ENCODE data around the gene DDN.

The DDN gene

DNA sequence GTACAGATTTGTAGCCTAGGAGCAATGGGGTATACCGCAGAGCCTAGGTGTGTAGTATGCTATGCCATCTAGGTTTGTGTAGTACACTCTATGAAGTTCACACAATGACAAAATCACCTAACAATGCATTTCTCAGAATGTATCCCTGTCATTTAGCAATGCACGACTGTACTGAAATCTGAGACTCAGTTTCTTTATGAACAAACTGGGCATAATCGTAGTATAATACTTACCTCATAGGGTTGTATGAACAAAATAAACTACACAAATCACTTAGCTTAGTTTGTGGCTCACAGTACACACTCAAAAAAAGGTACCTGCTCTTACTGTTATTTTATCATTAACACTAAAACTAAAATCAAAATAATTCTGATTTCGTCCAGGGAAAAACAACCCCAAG lies 26.3 kb upstream of the DDN start:
- H3K27me3 ChIP-seq (ENCODE audit: insufficient read depth, insufficient read length), result no peaks in the 10 kb centered on the region

DNA sequence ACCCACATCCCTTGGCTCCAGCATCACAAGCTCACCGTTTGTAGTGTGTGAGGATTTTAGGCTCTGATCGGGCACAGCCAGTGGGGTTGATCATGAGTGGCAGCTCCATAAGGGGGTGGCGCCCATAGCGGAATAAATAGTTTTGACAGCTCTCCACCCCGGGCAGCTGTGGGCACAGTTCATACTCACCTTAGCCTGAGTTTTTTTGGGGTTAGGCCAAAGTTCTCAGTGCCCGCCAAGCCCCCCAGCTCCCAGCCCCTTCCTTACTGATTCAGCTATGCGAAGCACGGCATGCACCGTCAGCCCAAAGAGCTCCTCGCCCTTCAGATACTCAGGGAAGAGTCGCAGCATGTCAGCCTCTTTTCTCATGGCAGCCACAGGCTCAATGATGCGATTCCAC lies 25.4 kb upstream of the DDN start:
- peaks cover 90% of the 10 kb centered on the region for H3K36me3 ChIP-seq (ENCODE audit: insufficient read depth, insufficient read length, low read length)

More for the DNA sequence above, 26.3 kb upstream of the DDN start:
- peaks cover 99% of the 10 kb centered on the region for H3K36me3 ChIP-seq (ENCODE audit: insufficient read depth, insufficient read length, low read length)
- H3K9ac ChIP-seq (ENCODE audit: insufficient read length, low read depth), result no peak overlapping the region
- no peaks in the 10 kb centered on the region for H3K4me1 ChIP-seq (ENCODE audit: insufficient read depth, insufficient read length)
- no peaks in the 10 kb centered on the region for H3K9me3 ChIP-seq (ENCODE audit: insufficient read depth, low read length)
- H3K4me3 ChIP-seq (ENCODE audit: insufficient read length, low read depth), result no peak overlapping the region
- DNase-seq (ENCODE audit: low read depth, low spot score), result no peak
- TF ChIP-seq YY1 (IDR thresholded peaks at IDR 0.05; ENCODE audit: insufficient read depth, insufficient read length) (no peak), SUZ12 (IDR thresholded peaks at IDR 0.05; ENCODE audit: extremely low read depth, insufficient read depth, insufficient read length) (no peak), ZNF274 (IDR thresholded peaks at IDR 0.05; ENCODE audit: low read depth, low read length) (no peak)

DNA sequence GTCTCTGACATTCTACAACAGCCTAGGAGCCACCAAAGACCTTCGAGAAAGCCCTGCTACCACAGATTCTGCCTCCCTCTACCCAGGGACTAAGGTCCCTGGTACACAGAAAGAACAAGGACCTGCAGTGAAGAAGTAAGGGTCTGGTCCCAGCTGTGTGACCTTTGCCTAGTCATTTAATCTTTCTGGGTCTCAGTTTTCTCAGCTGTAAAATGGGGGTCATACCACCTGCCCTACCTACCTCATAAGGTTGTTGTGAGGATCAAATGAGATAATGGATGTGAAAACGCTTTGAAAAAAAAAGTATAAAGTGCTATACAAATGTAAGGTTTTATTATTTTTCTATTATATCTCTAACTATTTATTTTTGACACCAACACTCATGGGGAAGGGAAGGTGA lies 24.6 kb upstream of the DDN start:
- H3K4me3 ChIP-seq (ENCODE audit: insufficient read length, low read depth), result no peak overlapping the region
- H3K4me1 ChIP-seq (ENCODE audit: insufficient read depth, insufficient read length), result no peaks in the 10 kb centered on the region
- H3K9me3 ChIP-seq (ENCODE audit: insufficient read depth, low read length), result no peaks in the 10 kb centered on the region
- peaks cover 83% of the 10 kb centered on the region for H3K36me3 ChIP-seq (ENCODE audit: insufficient read depth, insufficient read length, low read length)
- H3K27me3 ChIP-seq (ENCODE audit: insufficient read depth, insufficient read length), result no peaks in the 10 kb centered on the region
- TF ChIP-seq YY1 (IDR thresholded peaks at IDR 0.05; ENCODE audit: insufficient read depth, insufficient read length) (no peak), SUZ12 (IDR thresholded peaks at IDR 0.05; ENCODE audit: extremely low read depth, insufficient read depth, insufficient read length) (no peak), ZNF274 (IDR thresholded peaks at IDR 0.05; ENCODE audit: low read depth, low read length) (no peak)
- no peak overlapping the region for H3K9ac ChIP-seq (ENCODE audit: insufficient read length, low read depth)
- DNase-seq (ENCODE audit: low read depth, low spot score), result no peak

More for the DNA sequence above, 25.4 kb upstream of the DDN start:
- no peak for DNase-seq (ENCODE audit: low read depth, low spot score)
- no peaks in the 10 kb centered on the region for H3K9me3 ChIP-seq (ENCODE audit: insufficient read depth, low read length)
- no peaks in the 10 kb centered on the region for H3K27me3 ChIP-seq (ENCODE audit: insufficient read depth, insufficient read length)
- no peaks in the 10 kb centered on the region for H3K4me1 ChIP-seq (ENCODE audit: insufficient read depth, insufficient read length)
- H3K4me3 ChIP-seq (ENCODE audit: insufficient read length, low read depth), result no peak overlapping the region
- H3K9ac ChIP-seq (ENCODE audit: insufficient read length, low read depth), result no peak overlapping the region
- TF ChIP-seq SUZ12 (IDR thresholded peaks at IDR 0.05; ENCODE audit: extremely low read depth, insufficient read depth, insufficient read length) (no peak), ZNF274 (IDR thresholded peaks at IDR 0.05; ENCODE audit: low read depth, low read length) (no peak), YY1 (IDR thresholded peaks at IDR 0.05; ENCODE audit: insufficient read depth, insufficient read length) (no peak)

DNA sequence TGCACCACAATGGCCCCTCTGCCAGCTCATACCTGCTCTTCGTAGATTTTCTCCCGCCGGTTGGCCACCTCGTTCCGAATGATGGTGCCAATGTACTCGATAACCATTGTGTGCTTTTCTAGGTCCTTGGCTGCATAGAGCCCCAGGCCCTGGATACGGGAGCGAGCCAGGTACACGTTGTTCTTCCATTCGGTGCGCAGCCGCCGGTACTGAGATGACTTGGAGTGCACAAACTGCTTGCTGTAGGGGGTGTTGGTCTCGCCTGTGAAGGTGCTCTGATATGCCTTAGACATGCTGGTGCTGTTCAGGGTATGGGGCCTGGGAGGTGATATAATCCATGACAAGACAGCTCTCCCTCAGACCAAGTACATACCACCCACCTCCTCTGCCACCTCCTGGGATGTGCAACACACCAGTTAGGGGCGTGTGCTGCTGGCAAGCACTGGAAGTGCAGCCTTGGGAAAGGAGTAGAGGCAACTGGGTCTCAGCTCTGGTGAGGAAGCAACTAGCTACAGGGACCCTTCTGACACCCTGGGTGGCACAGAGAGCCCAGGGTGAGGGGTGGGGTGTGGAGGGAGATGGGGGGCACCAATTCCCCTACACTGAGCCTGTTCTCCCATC lies 23.5 kb upstream of the DDN start:
- H3K4me3 ChIP-seq (ENCODE audit: insufficient read length, low read depth), result no peak overlapping the region
- no peak for DNase-seq (ENCODE audit: low read depth, low spot score)
- no peaks in the 10 kb centered on the region for H3K4me1 ChIP-seq (ENCODE audit: insufficient read depth, insufficient read length)
- no peaks in the 10 kb centered on the region for H3K27me3 ChIP-seq (ENCODE audit: insufficient read depth, insufficient read length)
- no peaks in the 10 kb centered on the region for H3K9me3 ChIP-seq (ENCODE audit: insufficient read depth, low read length)
- H3K36me3 ChIP-seq (ENCODE audit: insufficient read depth, insufficient read length, low read length), result peaks cover 71% of the 10 kb centered on the region
- no peak overlapping the region for H3K9ac ChIP-seq (ENCODE audit: insufficient read length, low read depth)
- TF ChIP-seq SUZ12 (IDR thresholded peaks at IDR 0.05; ENCODE audit: extremely low read depth, insufficient read depth, insufficient read length), result no peak
- TF ChIP-seq YY1 (IDR thresholded peaks at IDR 0.05; ENCODE audit: insufficient read depth, insufficient read length), result no peak
- TF ChIP-seq ZNF274 (IDR thresholded peaks at IDR 0.05; ENCODE audit: low read depth, low read length), result no peak

DNA sequence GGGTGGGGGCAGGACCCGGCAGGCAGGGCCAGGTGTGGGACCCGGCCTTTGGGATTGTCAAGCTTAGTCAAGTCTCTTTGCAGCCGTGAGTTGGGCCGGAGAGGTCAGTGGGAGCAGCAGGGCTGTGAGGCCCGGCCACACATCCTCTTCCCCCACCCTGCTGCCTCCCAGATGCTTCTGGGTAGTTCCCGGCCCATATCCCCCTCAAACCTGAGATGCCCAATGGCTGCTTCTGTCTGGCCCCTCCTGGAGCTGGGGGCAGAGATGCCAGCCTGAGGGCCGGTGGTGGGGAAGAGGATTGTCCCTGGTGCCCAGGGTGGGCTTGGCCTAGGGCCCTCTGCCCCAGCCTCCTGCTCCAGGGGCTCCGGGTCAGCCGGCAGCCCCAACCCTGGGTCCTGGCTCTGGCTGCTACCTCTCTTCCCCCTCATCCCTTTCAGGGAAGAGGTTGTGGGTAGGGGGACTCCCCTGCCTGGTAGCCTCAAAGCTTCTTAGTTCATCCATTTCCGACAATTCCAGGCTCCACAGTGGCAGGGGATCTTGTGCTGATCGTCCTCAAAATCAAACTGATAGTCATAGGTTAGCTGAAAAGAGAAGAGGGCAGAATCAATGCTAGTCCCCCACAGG lies 22.2 kb upstream of the DDN start:
- H3K4me1 ChIP-seq (ENCODE audit: insufficient read depth, insufficient read length), result no peaks in the 10 kb centered on the region
- H3K27me3 ChIP-seq (ENCODE audit: insufficient read depth, insufficient read length), result no peaks in the 10 kb centered on the region
- H3K9me3 ChIP-seq (ENCODE audit: insufficient read depth, low read length), result no peaks in the 10 kb centered on the region
- H3K36me3 ChIP-seq (ENCODE audit: insufficient read depth, insufficient read length, low read length), result peaks cover 59% of the 10 kb centered on the region
- H3K9ac ChIP-seq (ENCODE audit: insufficient read length, low read depth), result no peak overlapping the region
- TF ChIP-seq YY1 (IDR thresholded peaks at IDR 0.05; ENCODE audit: insufficient read depth, insufficient read length), result no peak
- DNase-seq (ENCODE audit: low read depth, low spot score), result no peak
- H3K4me3 ChIP-seq (ENCODE audit: insufficient read length, low read depth), result no peak overlapping the region

DNA sequence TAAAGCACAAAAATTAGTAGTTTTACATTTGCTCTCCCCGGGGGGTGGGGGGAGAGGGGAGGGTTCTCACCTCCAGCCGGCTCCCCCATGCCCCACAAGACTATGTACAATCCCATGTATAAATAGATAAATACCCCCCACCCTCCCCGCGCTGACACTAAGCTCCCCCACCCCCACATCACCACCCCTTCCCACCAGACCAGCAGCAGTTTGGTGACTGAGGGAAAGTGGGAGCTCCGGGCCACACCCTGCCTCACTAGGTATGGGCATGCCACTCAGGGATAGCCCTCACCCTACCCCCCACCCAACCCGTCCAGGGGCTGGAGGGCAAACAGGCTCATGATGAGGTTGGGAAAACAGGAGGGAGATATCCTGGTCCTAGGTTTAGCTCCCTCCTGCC lies 21.3 kb upstream of the DDN start:
- Histone ChIP-seq H3K36me3 (ENCODE audit: insufficient read depth, insufficient read length, low read length) (peaks cover 49% of the 10 kb centered on the region), H3K9ac (ENCODE audit: insufficient read length, low read depth) (no peak overlapping the region)

DNA sequence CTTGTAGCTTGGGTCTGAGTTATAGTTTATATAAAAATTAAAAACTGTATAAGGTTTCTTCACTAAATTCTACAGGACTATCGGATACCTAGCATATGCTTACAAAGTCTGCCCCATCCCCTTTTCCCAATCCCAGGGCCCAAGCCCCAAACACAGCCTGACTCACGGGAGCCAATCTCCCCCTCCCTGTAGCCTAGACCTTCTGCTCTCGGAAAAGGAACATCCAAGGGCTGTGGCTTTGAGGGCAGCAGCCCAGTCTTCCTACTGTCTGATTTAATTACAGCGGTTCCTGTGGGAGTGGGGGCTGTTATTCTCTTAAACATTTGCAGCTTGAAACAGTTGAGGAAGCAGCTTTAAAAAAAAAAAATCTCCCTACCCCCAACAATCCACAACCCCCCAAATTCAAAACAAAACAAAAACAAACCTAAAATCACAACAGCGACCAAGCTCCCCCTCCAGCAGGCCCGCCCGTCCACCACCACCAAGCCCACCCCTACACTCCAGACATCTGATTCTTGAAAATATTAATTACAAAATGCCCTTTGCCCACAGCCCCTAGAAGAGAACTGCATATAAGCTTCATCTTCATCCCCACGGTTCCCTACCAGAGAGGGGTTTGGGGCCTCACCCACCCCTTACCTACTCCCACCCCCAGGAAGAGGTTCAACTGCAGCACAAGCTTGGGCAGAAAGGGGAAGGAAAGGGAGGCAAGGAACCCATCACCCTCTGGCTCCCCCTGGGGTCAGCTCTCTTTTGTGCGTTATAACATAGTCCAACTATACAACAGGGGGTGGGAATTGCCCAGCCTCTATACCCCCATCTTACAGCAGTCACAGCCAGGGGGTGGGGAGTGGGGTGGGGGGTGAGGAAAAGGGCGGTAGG lies 20.5 kb upstream of the DDN start:
- Histone ChIP-seq H3K36me3 (ENCODE audit: insufficient read depth, insufficient read length, low read length) (peaks cover 42% of the 10 kb centered on the region), H3K4me3 (ENCODE audit: insufficient read length, low read depth) (no peak overlapping the region)
- no peak for DNase-seq (ENCODE audit: low read depth, low spot score)

More for the DNA sequence above, 21.3 kb upstream of the DDN start:
- H3K27me3 ChIP-seq (ENCODE audit: insufficient read depth, insufficient read length), result no peaks in the 10 kb centered on the region
- TF ChIP-seq YY1 (IDR thresholded peaks at IDR 0.05; ENCODE audit: insufficient read depth, insufficient read length), result no peak
- no peak for TF ChIP-seq ZNF274 (IDR thresholded peaks at IDR 0.05; ENCODE audit: low read depth, low read length)
- TF ChIP-seq SUZ12 (IDR thresholded peaks at IDR 0.05; ENCODE audit: extremely low read depth, insufficient read depth, insufficient read length), result no peak
- H3K4me1 ChIP-seq (ENCODE audit: insufficient read depth, insufficient read length), result no peaks in the 10 kb centered on the region
- no peak for DNase-seq (ENCODE audit: low read depth, low spot score)
- H3K9me3 ChIP-seq (ENCODE audit: insufficient read depth, low read length), result no peaks in the 10 kb centered on the region
- H3K4me3 ChIP-seq (ENCODE audit: insufficient read length, low read depth), result no peak overlapping the region

More for the DNA sequence above, 20.5 kb upstream of the DDN start:
- H3K4me1 ChIP-seq (ENCODE audit: insufficient read depth, insufficient read length), result no peaks in the 10 kb centered on the region
- H3K9me3 ChIP-seq (ENCODE audit: insufficient read depth, low read length), result no peaks in the 10 kb centered on the region
- TF ChIP-seq YY1 (IDR thresholded peaks at IDR 0.05; ENCODE audit: insufficient read depth, insufficient read length) (no peak), ZNF274 (IDR thresholded peaks at IDR 0.05; ENCODE audit: low read depth, low read length) (no peak), SUZ12 (IDR thresholded peaks at IDR 0.05; ENCODE audit: extremely low read depth, insufficient read depth, insufficient read length) (no peak)
- no peak overlapping the region for H3K9ac ChIP-seq (ENCODE audit: insufficient read length, low read depth)
- H3K27me3 ChIP-seq (ENCODE audit: insufficient read depth, insufficient read length), result no peaks in the 10 kb centered on the region

Data from NT2/D1 (cell line).